HEK293 (cell line): ENCODE measurements around the gene HDAC10.

ENCODE experiments used
- AEBP2 ChIP-seq: fragments of 450-650 bp; formaldehyde crosslinking; IDR thresholded peaks from 2 replicates; pipeline ENCODE4 v1.5.1; 2016; ENCODE audit warnings: missing biosample characterization, missing genetic modification characterization, borderline replicate concordance
- BCL11B ChIP-seq: fragments of 450-650 bp; formaldehyde crosslinking; IDR thresholded peaks from 2 replicates; pipeline ENCODE4 v1.5.1; 2016; ENCODE audit warnings: low read depth, missing biosample characterization, missing genetic modification characterization
- CTCF ChIP-seq: fragments of 450-650 bp; formaldehyde crosslinking; IDR thresholded peaks from 2 replicates; pipeline ENCODE4 v1.5.1; 2016; ENCODE audit warnings: missing biosample characterization, missing genetic modification characterization
- ELK4 ChIP-seq: IDR thresholded peaks from 2 replicates; pipeline ENCODE4 v1.6.1; 2011; ENCODE audit warnings: mild to moderate bottlenecking, low read depth, low read length, borderline replicate concordance
- INSM2 ChIP-seq: fragments of 450-650 bp; formaldehyde crosslinking; IDR thresholded peaks from 2 replicates; pipeline ENCODE4 v1.5.1; 2016; ENCODE audit warnings: missing biosample characterization, missing genetic modification characterization
- KLF10 ChIP-seq: fragments of 450-650 bp; IDR thresholded peaks from 2 replicates; pipeline ENCODE4 v1.5.1; 2018; ENCODE audit warnings: missing biosample characterization, mild to moderate bottlenecking, missing genetic modification characterization
- KLF8 ChIP-seq: fragments of 450-650 bp; formaldehyde crosslinking; IDR thresholded peaks from 2 replicates; pipeline ENCODE4 v1.5.1; 2016; ENCODE audit warnings: missing biosample characterization, missing genetic modification characterization
- PRDM1 ChIP-seq: fragments of 450-650 bp; formaldehyde crosslinking; IDR thresholded peaks from 2 replicates; pipeline ENCODE4; 2016; ENCODE audit warnings: missing biosample characterization, missing genetic modification characterization
- ZBTB17 ChIP-seq: fragments of 450-650 bp; formaldehyde crosslinking; IDR thresholded peaks from 2 replicates; pipeline ENCODE4 v1.5.1; 2016; ENCODE audit warnings: missing biosample characterization, missing genetic modification characterization
- ZNF10 ChIP-seq: fragments of 450-650 bp; formaldehyde crosslinking; IDR thresholded peaks from 2 replicates; pipeline ENCODE4 v1.5.1; 2017; ENCODE audit warnings: missing biosample characterization, missing genetic modification characterization
- ZNF169 ChIP-seq: fragments of 450-650 bp; formaldehyde crosslinking; IDR thresholded peaks from 2 replicates; pipeline ENCODE4 v1.5.1; 2016; ENCODE audit warnings: missing biosample characterization, missing genetic modification characterization
- ZNF174 ChIP-seq: fragments of 450-650 bp; formaldehyde crosslinking; IDR thresholded peaks from 2 replicates; pipeline ENCODE4 v1.5.0; 2017; ENCODE audit warnings: missing biosample characterization, mild to moderate bottlenecking, missing genetic modification characterization
- ZNF18 ChIP-seq: fragments of 450-650 bp; formaldehyde crosslinking; IDR thresholded peaks from 2 replicates; pipeline ENCODE4 v1.5.1; 2016; ENCODE audit warnings: missing biosample characterization, missing genetic modification characterization
- ZNF324 ChIP-seq: fragments of 450-650 bp; formaldehyde crosslinking; IDR thresholded peaks from 2 replicates; pipeline ENCODE4 v1.5.1; 2016; ENCODE audit warnings: missing biosample characterization, missing genetic modification characterization
- ZNF391 ChIP-seq: fragments of 450-650 bp; formaldehyde crosslinking; IDR thresholded peaks from 2 replicates; pipeline ENCODE4 v1.5.1; 2016; ENCODE audit warnings: low read depth, missing biosample characterization, missing genetic modification characterization, borderline replicate concordance
- ZNF426 ChIP-seq: fragments of 450-650 bp; formaldehyde crosslinking; IDR thresholded peaks from 2 replicates; pipeline ENCODE4 v1.5.1; 2017; ENCODE audit warnings: missing biosample characterization, missing genetic modification characterization, mild to moderate bottlenecking, inconsistent platforms, moderate library complexity
- ZNF518A ChIP-seq: fragments of 450-650 bp; formaldehyde crosslinking; conservative IDR thresholded peaks from 2 replicates; pipeline ENCODE4 v1.5.1; 2016; ENCODE audit warnings: low read depth, missing biosample characterization, missing genetic modification characterization
- ZNF548 ChIP-seq: fragments of 450-650 bp; formaldehyde crosslinking; IDR thresholded peaks from 2 replicates; pipeline ENCODE4 v1.5.1; 2016; ENCODE audit warnings: missing biosample characterization, missing genetic modification characterization
- ZNF561 ChIP-seq: fragments of 450-650 bp; IDR thresholded peaks from 2 replicates; pipeline ENCODE4 v1.5.1; 2018; ENCODE audit warnings: missing biosample characterization, missing genetic modification characterization, borderline replicate concordance
- ZNF596 ChIP-seq: fragments of 450-650 bp; IDR thresholded peaks from 2 replicates; pipeline ENCODE4 v1.5.0; 2018; ENCODE audit warnings: missing biosample characterization, mild to moderate bottlenecking, missing genetic modification characterization, moderate library complexity
- ZNF629 ChIP-seq: fragments of 450-650 bp; formaldehyde crosslinking; IDR thresholded peaks from 2 replicates; pipeline ENCODE4 v1.5.1; 2017; ENCODE audit warnings: missing biosample characterization, missing genetic modification characterization
- ZNF692 ChIP-seq: fragments of 450-650 bp; formaldehyde crosslinking; IDR thresholded peaks from 2 replicates; pipeline ENCODE4 v1.5.1; 2016; ENCODE audit warnings: missing biosample characterization, missing genetic modification characterization
- ZNF776 ChIP-seq: fragments of 450-650 bp; formaldehyde crosslinking; IDR thresholded peaks from 2 replicates; pipeline ENCODE4 v1.5.0; 2017; ENCODE audit warnings: missing biosample characterization, missing genetic modification characterization, borderline replicate concordance
- ZNF830 ChIP-seq: fragments of 450-650 bp; IDR thresholded peaks from 2 replicates; pipeline ENCODE4 v1.5.0; 2018; ENCODE audit warnings: missing biosample characterization, missing genetic modification characterization, low read depth, mild to moderate bottlenecking, moderate library complexity

HDAC10 gene

GRCh38 chr22:50244420-50245213 lies 6.4 kb downstream of the HDAC10 start, which contains the start of gene TUBGCP6 (continued):
- TF ChIP-seq ZNF518A (tag by site-specific recombination) (peak; percentile 72), ZNF426 (tag by site-specific recombination) (no peak), ZNF324 (tag by site-specific recombination) (peak; percentile 92), ZNF830 (tag by site-specific recombination) (no peak), ELK4 (no peak), BCL11B (tag by site-specific recombination) (0 out of 2 replicates have a peak, but pooled peaks have one; percentile 56), KLF8 (tag by site-specific recombination) (peak; percentile 89), ZNF174 (tag by site-specific recombination) (no peak), ZNF391 (peak; percentile 86; the same call in 1 of the 2 replicates), ZBTB17 (tag by site-specific recombination) (peak; percentile 75), PRDM1 (tag by site-specific recombination) (peak; percentile 16; the same call in 1 of the 2 replicates), ZNF10 (tag by site-specific recombination) (peak; percentile 45; the same call in 1 of the 2 replicates), ZNF629 (peak; percentile 100), ZNF596 (tag by site-specific recombination) (no peak), ZNF776 (tag by site-specific recombination) (no peak), CTCF (tag by site-specific recombination) (peak; percentile 78; the same call in 1 of the 2 replicates), ZNF692 (tag by site-specific recombination) (peak; percentile 61), ZNF548 (no peak), KLF10 (no peak; the same call in 1 of the 2 replicates), ZNF18 (tag by site-specific recombination) (peak; percentile 96), ZNF169 (tag by site-specific recombination) (no peak), INSM2 (tag by site-specific recombination) (peak; percentile 64; the same call in 1 of the 2 replicates), AEBP2 (tag by site-specific recombination) (no peak), ZNF561 (peak; percentile 61)
